HG03575 (cell line): Measurements from ENCODE around the gene HACD1.

Source experiments
- ATAC-seq: cut with Tn5 transposase; IDR thresholded peaks from one replicate; pipeline ENCODE4 v1.9.1; 2021; ENCODE audit not compliant: unreplicated experiment, insufficient number of reproducible peaks, low FRiP score; ENCODE audit errors: extremely low read depth

HACD1 gene

GRCh38 chr10:17617031-17617911 is at the start of gene HACD1:
HACD1 (minus strand) TSS chr10:17617374; CDS start chr10:17617339, 35 bp downstream.
- ATAC-seq, result no peak

GRCh38 chr10:17665747-17666146 is 48.6 kb upstream of the HACD1 start:
- ATAC-seq, result no peak

- ATAC-seq, result no peak
Measured at GRCh38 chr10:17663450-17663849, 46.3 kb upstream of the HACD1 start.

GRCh38 chr10:17662193-17663138 is 45.3 kb upstream of the HACD1 start:
- ATAC-seq, result no peak

- ATAC-seq, result no peak
Measured at GRCh38 chr10:17661510-17661909, 44.3 kb upstream of the HACD1 start.

GRCh38 chr10:17660921-17661320 is 43.7 kb upstream of the HACD1 start:
- no peak for ATAC-seq

GRCh38 chr10:17659365-17659764 is 42.2 kb upstream of the HACD1 start:
- ATAC-seq, result no peak

- ATAC-seq, result no peak
Measured at GRCh38 chr10:17657103-17657500, 39.9 kb upstream of the HACD1 start.

GRCh38 chr10:17655567-17656146 is 38.5 kb upstream of the HACD1 start:
- peak; percentile 52 for ATAC-seq

- ATAC-seq, result no peak
Measured at GRCh38 chr10:17655009-17655408, 37.8 kb upstream of the HACD1 start.

GRCh38 chr10:17652585-17652984 is 35.4 kb upstream of the HACD1 start:
- no peak for ATAC-seq

GRCh38 chr10:17651896-17652295 is 34.7 kb upstream of the HACD1 start:
- ATAC-seq, result no peak

- ATAC-seq, result no peak
Measured at GRCh38 chr10:17650416-17650815, 33.2 kb upstream of the HACD1 start.

GRCh38 chr10:17649836-17650235 is 32.7 kb upstream of the HACD1 start:
- ATAC-seq, result no peak

- no peak for ATAC-seq
Measured at GRCh38 chr10:17649052-17649451, 31.9 kb upstream of the HACD1 start.

GRCh38 chr10:17648243-17649035 is 31.3 kb upstream of the HACD1 start:
- ATAC-seq, result no peak

- ATAC-seq, result no peak
Measured at GRCh38 chr10:17647326-17647725, 30.2 kb upstream of the HACD1 start.

- no peak for ATAC-seq
Measured at GRCh38 chr10:17645621-17646345, 28.6 kb upstream of the HACD1 start.
